SK-N-SH (cell line): ENCODE data around the gene ISLR2.

Experiments used
- CHD2 ChIP-seq: fragments of 150-350 bp; IDR thresholded peaks from 2 replicates; pipeline ENCODE4 v1.6.1; 2018; ENCODE audit warnings: low read length; ENCODE audit not compliant: partially characterized antibody
- CTCF ChIP-seq: fragments of 200-600 bp; sonication (generic); IDR thresholded peaks from 2 replicates; pipeline ENCODE4 v1.6.1; 2017; ENCODE audit warnings: antibody characterized with exemption, mild to moderate bottlenecking, moderate library complexity
- ELF1 ChIP-seq: IDR thresholded peaks from 2 replicates; pipeline ENCODE4 v1.4.0; 2012
- JUND ChIP-seq: IDR thresholded peaks from 2 replicates; pipeline ENCODE4 v1.4.0; 2012
- RCOR1 ChIP-seq: fragments of 150-350 bp; IDR thresholded peaks from 2 replicates; pipeline ENCODE4 v1.6.1; 2017; ENCODE audit warnings: antibody characterized with exemption, low read length
- REST ChIP-seq: IDR thresholded peaks from 2 replicates; pipeline ENCODE4 v1.6.1; 2012; ENCODE audit warnings: mild to moderate bottlenecking, low read depth, low read length, moderate library complexity
- RXRA ChIP-seq: IDR thresholded peaks from 2 replicates; pipeline ENCODE4 v1.4.0; 2012; ENCODE audit warnings: low read depth, mild to moderate bottlenecking, borderline replicate concordance
- SMC3 ChIP-seq: IDR thresholded peaks from 2 replicates; pipeline ENCODE4 v1.6.1; 2012; ENCODE audit warnings: low read depth, low read length, improper control_type of control experiment
- YY1 ChIP-seq: IDR thresholded peaks from 2 replicates; pipeline ENCODE4 v1.4.0; 2012; ENCODE audit warnings: low read depth, mild to moderate bottlenecking

GRCh38 chr15:74132681-74133651 is 2.6 kb downstream of the ISLR2 start:
- TF ChIP-seq CTCF: no peak
- no peak for TF ChIP-seq JUND
- no peak for TF ChIP-seq SMC3
- TF ChIP-seq REST: no peak
- no peak for TF ChIP-seq CHD2
- no peak for TF ChIP-seq RXRA
- TF ChIP-seq ELF1: no peak
- no peak for TF ChIP-seq RCOR1
- no peak for TF ChIP-seq YY1
